Measurements from ENCODE around the gene BSN.

Gene BSN

GRCh38 chr3:49602049-49602554, 47.8 kb downstream of the BSN start:
- in situ Hi-C loops (cut with MboI; ENCODE audit: low sequenced_read_pairs): no loop called here

GRCh38 chr3:49602877-49603411, 48.7 kb downstream of the BSN start:
- in situ Hi-C loops (cut with MboI; ENCODE audit: low sequenced_read_pairs): no loop called here

GRCh38 chr3:49606427-49606826, 52.1 kb downstream of the BSN start:
- in situ Hi-C loops (cut with MboI; ENCODE audit: low sequenced_read_pairs): no loop called here

GRCh38 chr3:49607105-49607591, 52.9 kb downstream of the BSN start:
- in situ Hi-C loops (cut with MboI; ENCODE audit: low sequenced_read_pairs): no loop called here

- in situ Hi-C loops (cut with MboI; ENCODE audit: low sequenced_read_pairs): no loop called here
Observed at GRCh38 chr3:49607796-49608195, 53.5 kb downstream of the BSN start.

GRCh38 chr3:49609314-49609713, 55.0 kb downstream of the BSN start:
- in situ Hi-C loops (cut with MboI; ENCODE audit: low sequenced_read_pairs): no loop called here

GRCh38 chr3:49609815-49610214, 55.5 kb downstream of the BSN start:
- in situ Hi-C loops (cut with MboI; ENCODE audit: low sequenced_read_pairs): no loop called here

GRCh38 chr3:49610666-49611280, 56.5 kb downstream of the BSN start:
- in situ Hi-C loops (cut with MboI; ENCODE audit: low sequenced_read_pairs): no loop called here

GRCh38 chr3:49611291-49611690, 57.0 kb downstream of the BSN start:
- in situ Hi-C loops (cut with MboI; ENCODE audit: low sequenced_read_pairs): no loop called here

- in situ Hi-C loops (cut with MboI; ENCODE audit: low sequenced_read_pairs): no loop called here
Observed at GRCh38 chr3:49611719-49612118, 57.4 kb downstream of the BSN start.

GRCh38 chr3:49614936-49615335, 60.7 kb downstream of the BSN start:
- in situ Hi-C loops (cut with MboI; ENCODE audit: low sequenced_read_pairs): no loop called here

GRCh38 chr3:49616061-49616460, 61.8 kb downstream of the BSN start:
- in situ Hi-C loops (cut with MboI; ENCODE audit: low sequenced_read_pairs): no loop called here

- in situ Hi-C loops (cut with MboI; ENCODE audit: low sequenced_read_pairs): no loop called here
Observed at GRCh38 chr3:49616491-49616941, 62.2 kb downstream of the BSN start.

- in situ Hi-C loops (cut with MboI; ENCODE audit: low sequenced_read_pairs): no loop called here
Observed at GRCh38 chr3:49617390-49618013, 63.2 kb downstream of the BSN start.

GRCh38 chr3:49618412-49618811, 64.1 kb downstream of the BSN start:
- in situ Hi-C loops (cut with MboI; ENCODE audit: low sequenced_read_pairs): no loop called here

GRCh38 chr3:49619649-49620048, 65.4 kb downstream of the BSN start:
- in situ Hi-C loops (cut with MboI; ENCODE audit: low sequenced_read_pairs): no loop called here

- in situ Hi-C loops (cut with MboI; ENCODE audit: low sequenced_read_pairs): no loop called here
Observed at GRCh38 chr3:49620728-49621127, 66.5 kb downstream of the BSN start.

GRCh38 chr3:49623071-49623470, 68.8 kb downstream of the BSN start:
- in situ Hi-C loops (cut with MboI; ENCODE audit: low sequenced_read_pairs): no loop called here

GRCh38 chr3:49625071-49625470, 70.8 kb downstream of the BSN start:
- in situ Hi-C loops (cut with MboI; ENCODE audit: low sequenced_read_pairs): no loop called here

- in situ Hi-C loops (cut with MboI; ENCODE audit: low sequenced_read_pairs): no loop called here
Observed at GRCh38 chr3:49626101-49626581, 71.9 kb downstream of the BSN start.

- in situ Hi-C loops (cut with MboI; ENCODE audit: low sequenced_read_pairs): no loop called here
Observed at GRCh38 chr3:49626796-49627195, 72.5 kb downstream of the BSN start.

GRCh38 chr3:49627634-49628033, 73.4 kb downstream of the BSN start:
- in situ Hi-C loops (cut with MboI; ENCODE audit: low sequenced_read_pairs): no loop called here
